Measurements from ENCODE around the gene EHBP1. TPM values are rescaled to one million over a fixed set of nuclear protein-coding genes. Genes with fewer than 3 reads are reported as not detected.

EHBP1 gene
- total RNA-seq, 2 donors from 2014 or later = 34.6 to 49.8 TPM

GRCh38 chr2:63064661-63065060 lies 359.1 kb downstream of the EHBP1 start:
- Histone ChIP-seq H3K27ac (ENCODE audit: low read depth, low read length) (no peak overlapping the region), H3K4me3 (ENCODE audit: low read length) (no peak overlapping the region), H3K4me1 (ENCODE audit: control insufficient read depth, insufficient read depth, low read length) (no peaks in the 10 kb centered on the region), H3K27me3 (ENCODE audit: control insufficient read depth, insufficient read depth, low read length, poor library complexity, severe bottlenecking) (peaks cover 41% of the 10 kb centered on the region), H3K36me3 (ENCODE audit: control insufficient read depth, insufficient read depth, low read length) (no peaks in the 10 kb centered on the region), H3K9me3 (ENCODE audit: control insufficient read depth, low read length) (no peaks in the 10 kb centered on the region), H3K9ac (ENCODE audit: extremely low read depth, low read length, poor library complexity, severe bottlenecking) (no peak overlapping the region)
- H3K4me3 Mint-ChIP-seq = no peak overlapping the region
- no peaks in the 10 kb centered on the region for H3K36me3 Mint-ChIP-seq (ENCODE audit: low read depth)
- DNase-seq = no peak
- TF ChIP-seq, protein P1, sequence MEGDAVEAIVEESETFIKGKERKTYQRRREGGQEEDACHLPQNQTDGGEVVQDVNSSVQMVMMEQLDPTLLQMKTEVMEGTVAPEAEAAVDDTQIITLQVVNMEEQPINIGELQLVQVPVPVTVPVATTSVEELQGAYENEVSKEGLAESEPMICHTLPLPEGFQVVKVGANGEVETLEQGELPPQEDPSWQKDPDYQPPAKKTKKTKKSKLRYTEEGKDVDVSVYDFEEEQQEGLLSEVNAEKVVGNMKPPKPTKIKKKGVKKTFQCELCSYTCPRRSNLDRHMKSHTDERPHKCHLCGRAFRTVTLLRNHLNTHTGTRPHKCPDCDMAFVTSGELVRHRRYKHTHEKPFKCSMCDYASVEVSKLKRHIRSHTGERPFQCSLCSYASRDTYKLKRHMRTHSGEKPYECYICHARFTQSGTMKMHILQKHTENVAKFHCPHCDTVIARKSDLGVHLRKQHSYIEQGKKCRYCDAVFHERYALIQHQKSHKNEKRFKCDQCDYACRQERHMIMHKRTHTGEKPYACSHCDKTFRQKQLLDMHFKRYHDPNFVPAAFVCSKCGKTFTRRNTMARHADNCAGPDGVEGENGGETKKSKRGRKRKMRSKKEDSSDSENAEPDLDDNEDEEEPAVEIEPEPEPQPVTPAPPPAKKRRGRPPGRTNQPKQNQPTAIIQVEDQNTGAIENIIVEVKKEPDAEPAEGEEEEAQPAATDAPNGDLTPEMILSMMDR (conservative IDR thresholded peaks at IDR 0.05) = no peak
- H3K27me3 Mint-ChIP-seq (ENCODE audit: insufficient read depth) = peaks cover 38% of the 10 kb centered on the region
- H3K27ac Mint-ChIP-seq = no peak overlapping the region
- 66 to 83% methylated on average over 2 to 3 of the region's 4 CpGs for WGBS, 2 experiments (ENCODE audit: insufficient coverage in 1 of 2, insufficient read length in 1 of 2)
- no peaks in the 10 kb centered on the region for H3K9me3 Mint-ChIP-seq
- H3K4me1 Mint-ChIP-seq = peaks cover 31% of the 10 kb centered on the region

- TF ChIP-seq, protein P1 (conservative IDR thresholded peaks at IDR 0.05) = no peak
- peaks cover 26% of the 10 kb centered on the region for H3K27me3 ChIP-seq (ENCODE audit: control insufficient read depth, insufficient read depth, low read length, poor library complexity, severe bottlenecking)
- WGBS, 2 experiments (ENCODE audit: insufficient coverage in 1 of 2, insufficient read length in 1 of 2) = 85 to 88% methylated on average over 3 of the region's 3 CpGs
- Mint-ChIP-seq H3K27ac (no peak overlapping the region), H3K4me1 (peaks cover 26% of the 10 kb centered on the region), H3K27me3 (ENCODE audit: insufficient read depth) (peaks cover 22% of the 10 kb centered on the region), H3K36me3 (ENCODE audit: low read depth) (no peaks in the 10 kb centered on the region), H3K4me3 (no peak overlapping the region), H3K9me3 (no peaks in the 10 kb centered on the region)
- H3K36me3 ChIP-seq (ENCODE audit: control insufficient read depth, insufficient read depth, low read length) = no peaks in the 10 kb centered on the region
- no peak overlapping the region for H3K4me3 ChIP-seq (ENCODE audit: low read length)
- H3K9ac ChIP-seq (ENCODE audit: extremely low read depth, low read length, poor library complexity, severe bottlenecking) = no peak overlapping the region
- H3K27ac ChIP-seq (ENCODE audit: low read depth, low read length) = no peak overlapping the region
- no peak for DNase-seq
- no peaks in the 10 kb centered on the region for H3K4me1 ChIP-seq (ENCODE audit: control insufficient read depth, insufficient read depth, low read length)
- no peaks in the 10 kb centered on the region for H3K9me3 ChIP-seq (ENCODE audit: control insufficient read depth, low read length)
Observed at GRCh38 chr2:63066265-63066664, 360.8 kb downstream of the EHBP1 start.

DNA sequence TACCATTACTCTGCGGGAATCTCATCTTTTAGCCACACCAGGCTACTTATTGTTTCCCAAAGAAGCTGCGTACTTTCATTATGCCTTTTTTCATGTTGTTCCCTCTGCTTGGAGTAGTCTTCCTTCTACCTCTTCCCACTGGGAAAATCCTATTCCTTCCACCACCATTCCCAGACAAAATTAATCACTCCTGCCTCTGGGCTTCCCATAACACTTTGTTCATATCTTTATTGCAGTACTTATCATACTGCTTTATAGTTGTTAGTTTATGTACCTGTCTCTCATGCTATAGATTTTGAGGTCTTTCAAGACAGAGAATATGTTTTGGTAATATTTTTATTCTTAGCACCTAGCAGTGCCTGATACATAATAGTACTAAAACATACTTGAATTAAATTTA lies 361.3 kb downstream of the EHBP1 start:
- Mint-ChIP-seq H3K4me3 (no peak overlapping the region), H3K27me3 (ENCODE audit: insufficient read depth) (peaks cover 17% of the 10 kb centered on the region), H3K4me1 (peaks cover 26% of the 10 kb centered on the region), H3K9me3 (no peaks in the 10 kb centered on the region), H3K36me3 (ENCODE audit: low read depth) (no peaks in the 10 kb centered on the region), H3K27ac (no peak overlapping the region)
- H3K27ac ChIP-seq (ENCODE audit: low read depth, low read length) = no peak overlapping the region
- no peaks in the 10 kb centered on the region for H3K9me3 ChIP-seq (ENCODE audit: control insufficient read depth, low read length)
- no peak overlapping the region for H3K9ac ChIP-seq (ENCODE audit: extremely low read depth, low read length, poor library complexity, severe bottlenecking)
- 75 to 87% methylated on average over 2 of the region's 2 CpGs for WGBS, 2 experiments (ENCODE audit: insufficient coverage in 1 of 2, insufficient read length in 1 of 2)
- DNase-seq = no peak
- no peaks in the 10 kb centered on the region for H3K36me3 ChIP-seq (ENCODE audit: control insufficient read depth, insufficient read depth, low read length)
- H3K27me3 ChIP-seq (ENCODE audit: control insufficient read depth, insufficient read depth, low read length, poor library complexity, severe bottlenecking) = peaks cover 20% of the 10 kb centered on the region
- H3K4me3 ChIP-seq (ENCODE audit: low read length) = no peak overlapping the region
- no peaks in the 10 kb centered on the region for H3K4me1 ChIP-seq (ENCODE audit: control insufficient read depth, insufficient read depth, low read length)
- TF ChIP-seq, protein P1 (conservative IDR thresholded peaks at IDR 0.05) = no peak

Measured in endodermal cell (in vitro differentiated cells).